IPS-18a (cell line): ENCODE data around the gene DHFR2.
"Not testable (repeated sequence)": the region's sequence is repeated elsewhere in the genome, so short reads cannot be mapped to it uniquely, and the experiment has no call there.

Experiments used
- H3K27ac ChIP-seq: one replicate; pipeline ENCODE4 v1.5.1; 2013; ENCODE audit warnings: low read length
- H3K27me3 ChIP-seq: one replicate; pipeline ENCODE4 v1.6.1; 2013; ENCODE audit warnings: mild to moderate bottlenecking, low read length; ENCODE audit not compliant: control insufficient read depth, insufficient read depth
- H3K36me3 ChIP-seq: one replicate; pipeline ENCODE4 v1.6.1; 2013; ENCODE audit warnings: low read depth, low read length; ENCODE audit not compliant: control insufficient read depth
- H3K4me1 ChIP-seq: one replicate; pipeline ENCODE4 v1.6.1; 2013; ENCODE audit warnings: low read depth, low read length; ENCODE audit not compliant: control insufficient read depth
- H3K4me3 ChIP-seq: one replicate; pipeline ENCODE4 v1.5.1; 2013; ENCODE audit warnings: low read length
- H3K9ac ChIP-seq: one replicate; pipeline ENCODE4 v1.6.1; 2013; ENCODE audit warnings: mild to moderate bottlenecking, low read length, moderate library complexity
- H3K9me3 ChIP-seq: one replicate; pipeline ENCODE4 v1.6.1; 2013; ENCODE audit warnings: low read depth, low read length; ENCODE audit not compliant: control insufficient read depth

The DHFR2 gene

GRCh38 chr3:94082391-94082937 is 19.7 kb upstream of the DHFR2 start:
- no peaks in the 10 kb centered on the region for H3K27me3 ChIP-seq
- no peaks in the 10 kb centered on the region for H3K9me3 ChIP-seq
- no peaks in the 10 kb centered on the region for H3K4me1 ChIP-seq
- no peak overlapping the region for H3K4me3 ChIP-seq
- H3K27ac ChIP-seq: no peak overlapping the region
- no peaks in the 10 kb centered on the region for H3K36me3 ChIP-seq
- H3K9ac ChIP-seq: no peak overlapping the region

DNA sequence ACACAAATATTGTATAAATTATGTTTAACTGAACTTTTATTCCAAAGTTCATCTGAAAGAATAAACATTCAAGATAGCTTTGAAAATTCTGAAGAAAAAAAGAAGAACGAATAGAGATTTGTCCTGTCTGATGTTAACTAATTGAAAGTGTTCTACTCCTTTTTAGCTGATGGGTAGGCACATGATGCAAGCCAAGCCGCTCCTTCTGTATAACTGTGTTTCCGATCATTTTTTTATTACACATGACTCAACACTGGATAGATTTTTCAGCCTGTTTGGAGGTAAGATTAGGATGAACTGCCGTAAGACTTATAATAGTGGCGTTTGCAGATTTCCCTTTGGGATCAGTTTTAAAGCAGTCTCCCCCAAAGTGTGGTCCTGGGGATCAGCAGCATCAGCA is 19.2 kb upstream of the DHFR2 start:
- no peak overlapping the region for H3K27ac ChIP-seq
- no peaks in the 10 kb centered on the region for H3K9me3 ChIP-seq
- H3K4me3 ChIP-seq: no peak overlapping the region
- no peaks in the 10 kb centered on the region for H3K27me3 ChIP-seq
- no peak overlapping the region for H3K9ac ChIP-seq
- H3K4me1 ChIP-seq: no peaks in the 10 kb centered on the region
- no peaks in the 10 kb centered on the region for H3K36me3 ChIP-seq

- not testable (repeated sequence) for H3K9ac ChIP-seq, H3K27ac ChIP-seq, H3K4me3 ChIP-seq, H3K4me1 ChIP-seq, H3K9me3 ChIP-seq, H3K27me3 ChIP-seq, H3K36me3 ChIP-seq
Measured at GRCh38 chr3:94080552-94080951, 17.8 kb upstream of the DHFR2 start.

DNA sequence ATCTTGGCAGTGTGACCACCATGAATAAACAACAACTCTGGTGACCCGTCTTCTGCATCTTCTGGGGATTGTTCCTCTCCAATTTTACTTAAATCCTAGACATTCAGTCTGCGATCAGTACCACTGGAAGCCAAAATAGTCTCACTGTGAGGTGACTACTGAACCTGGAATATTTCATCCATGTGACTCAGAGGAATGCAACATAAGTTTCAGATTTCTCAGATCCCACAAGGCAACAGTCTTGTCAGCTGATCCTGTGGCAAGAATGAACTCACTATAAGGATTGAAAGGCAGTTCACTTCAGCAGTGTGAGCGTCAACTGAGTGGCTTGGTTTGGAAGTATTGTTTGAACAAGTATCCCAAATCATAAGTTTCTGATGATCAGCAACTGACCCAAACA is 13.3 kb upstream of the DHFR2 start:
- H3K4me1 ChIP-seq: no peaks in the 10 kb centered on the region
- no peak overlapping the region for H3K9ac ChIP-seq
- no peak overlapping the region for H3K4me3 ChIP-seq
- no peaks in the 10 kb centered on the region for H3K27me3 ChIP-seq
- no peaks in the 10 kb centered on the region for H3K36me3 ChIP-seq
- no peaks in the 10 kb centered on the region for H3K9me3 ChIP-seq
- no peak overlapping the region for H3K27ac ChIP-seq

- H3K36me3 ChIP-seq: no peaks in the 10 kb centered on the region
- H3K4me3 ChIP-seq: no peak overlapping the region
- no peaks in the 10 kb centered on the region for H3K9me3 ChIP-seq
- H3K9ac ChIP-seq: no peak overlapping the region
- no peaks in the 10 kb centered on the region for H3K4me1 ChIP-seq
- no peaks in the 10 kb centered on the region for H3K27me3 ChIP-seq
- no peak overlapping the region for H3K27ac ChIP-seq
Measured at GRCh38 chr3:94071713-94072284, 9.1 kb upstream of the DHFR2 start.

GRCh38 chr3:94070341-94070911 is 7.7 kb upstream of the DHFR2 start:
- Histone ChIP-seq H3K9me3 (no peaks in the 10 kb centered on the region), H3K27me3 (no peaks in the 10 kb centered on the region), H3K4me3 (no peak overlapping the region), H3K4me1 (no peaks in the 10 kb centered on the region), H3K27ac (no peak overlapping the region), H3K9ac (no peak overlapping the region), H3K36me3 (no peaks in the 10 kb centered on the region)

- Histone ChIP-seq H3K9ac (no peak overlapping the region), H3K4me1 (no peaks in the 10 kb centered on the region), H3K27ac (no peak overlapping the region), H3K4me3 (no peak overlapping the region), H3K27me3 (no peaks in the 10 kb centered on the region), H3K36me3 (no peaks in the 10 kb centered on the region), H3K9me3 (no peaks in the 10 kb centered on the region)
Measured at GRCh38 chr3:94069194-94069813, 6.6 kb upstream of the DHFR2 start.

- H3K4me3 ChIP-seq: no peak overlapping the region
- H3K27ac ChIP-seq: no peak overlapping the region
- H3K9me3 ChIP-seq: no peaks in the 10 kb centered on the region
- H3K9ac ChIP-seq: no peak overlapping the region
- no peaks in the 10 kb centered on the region for H3K4me1 ChIP-seq
- no peaks in the 10 kb centered on the region for H3K27me3 ChIP-seq
- no peaks in the 10 kb centered on the region for H3K36me3 ChIP-seq
Measured at GRCh38 chr3:94066506-94067500, 4.1 kb upstream of the DHFR2 start.

GRCh38 chr3:94065819-94066480 is 3.2 kb upstream of the DHFR2 start:
- Histone ChIP-seq H3K4me3 (no peak overlapping the region), H3K27ac (no peak overlapping the region), H3K9ac (no peak overlapping the region), H3K4me1 (no peaks in the 10 kb centered on the region), H3K27me3 (no peaks in the 10 kb centered on the region), H3K36me3 (no peaks in the 10 kb centered on the region), H3K9me3 (no peaks in the 10 kb centered on the region)

- H3K27me3 ChIP-seq: no peaks in the 10 kb centered on the region
- H3K4me3 ChIP-seq: no peak overlapping the region
- no peak overlapping the region for H3K9ac ChIP-seq
- no peaks in the 10 kb centered on the region for H3K36me3 ChIP-seq
- no peaks in the 10 kb centered on the region for H3K9me3 ChIP-seq
- no peak overlapping the region for H3K27ac ChIP-seq
- no peaks in the 10 kb centered on the region for H3K4me1 ChIP-seq
Measured at GRCh38 chr3:94065122-94065521, 2.4 kb upstream of the DHFR2 start.
